HEK293T (cell line): ENCODE results near the gene EXOC8.

ENCODE experiments used
- BHLHE40 ChIP-seq: fragments of 450-650 bp; IDR thresholded peaks from 2 replicates; pipeline ENCODE4 v1.6.1; 2016; ENCODE audit warnings: mild to moderate bottlenecking, moderate library complexity, borderline replicate concordance
- FOXA1 ChIP-seq: fragments of 450-650 bp; IDR thresholded peaks from 2 replicates; pipeline ENCODE4 v1.6.1; 2016; ENCODE audit warnings: mild to moderate bottlenecking
- FOXK2 ChIP-seq: fragments of 450-650 bp; IDR thresholded peaks from 2 replicates; pipeline ENCODE4 v1.6.1; 2016; ENCODE audit warnings: mild to moderate bottlenecking
- NFRKB ChIP-seq: fragments of 450-650 bp; IDR thresholded peaks from 2 replicates; pipeline ENCODE4 v1.6.1; 2016; ENCODE audit warnings: mild to moderate bottlenecking, moderate library complexity
- SP1 ChIP-seq: fragments of 450-650 bp; IDR thresholded peaks from 2 replicates; pipeline ENCODE4 v1.6.1; 2017
- TARDBP ChIP-seq: fragments of 450-650 bp; IDR thresholded peaks from 2 replicates; pipeline ENCODE4 v1.6.1; 2016
- ZNF384 ChIP-seq: fragments of 450-650 bp; IDR thresholded peaks from 2 replicates; pipeline ENCODE4 v1.6.1; 2016

GRCh38 chr1:231355171-231355570 lies 17.5 kb upstream of the EXOC8 start:
- TF ChIP-seq BHLHE40 (no peak), SP1 (no peak), FOXA1 (no peak), FOXK2 (no peak), NFRKB (no peak), ZNF384 (no peak), TARDBP (no peak)
